ENCODE data around the gene MACROD2.

Gene MACROD2

GRCh38 chr20:14521436-14521835 lies 526.1 kb downstream of the MACROD2 start:
- H3K9me3 ChIP-seq (ENCODE audit: control insufficient read depth, insufficient read depth, low read depth, low read length), result no peaks in the 10 kb centered on the region
- CTCF ChIA-PET, result interaction anchor here (0.5 kb wide), 1 partner anchor 41 kb away, joined by 3 read pairs; no protein-coding TSS in a partner anchor
- H3K27ac ChIP-seq (ENCODE audit: extremely low read depth, low read depth, low read length), result no peak overlapping the region
- POLR2A ChIA-PET, result no interaction called here
- TF ChIP-seq ZNF510 (tag by site-specific recombination; IDR thresholded peaks at IDR 0.05; ENCODE audit: insufficient replicate concordance) (no peak), PRDM10 (tag by site-specific recombination; IDR thresholded peaks at IDR 0.05) (no peak), ZNF354C (tag by site-specific recombination; IDR thresholded peaks at IDR 0.05; ENCODE audit: borderline replicate concordance, low read depth) (no peak), ZNF112 (tag by site-specific recombination; IDR thresholded peaks at IDR 0.05) (no peak), ZNF501 (tag by site-specific recombination; IDR thresholded peaks at IDR 0.05) (no peak), ZNF658 (tag by site-specific recombination; IDR thresholded peaks at IDR 0.05) (no peak), ZNF747 (tag by site-specific recombination; IDR thresholded peaks at IDR 0.05) (no peak), ZNF843 (tag by site-specific recombination; IDR thresholded peaks at IDR 0.05) (no peak), SCRT1 (tag by site-specific recombination; IDR thresholded peaks at IDR 0.05; ENCODE audit: borderline replicate concordance) (no peak)
- H3K4me3 ChIP-seq (ENCODE audit: low read depth, low read length), result no peak overlapping the region
- H3K36me3 ChIP-seq (ENCODE audit: control insufficient read depth in 2 of 2, insufficient read depth in 1 of 2, low read length in 2 of 2), result no peaks in the 10 kb centered on the region
- no peaks in the 10 kb centered on the region for H3K4me1 ChIP-seq (ENCODE audit: control insufficient read depth, insufficient read depth, low read length)

GRCh38 chr20:14522595-14522994 lies 527.3 kb downstream of the MACROD2 start:
- H3K27ac ChIP-seq (ENCODE audit: extremely low read depth, low read depth, low read length), result no peak overlapping the region
- TF ChIP-seq FEZF1 (tag by site-specific recombination; IDR thresholded peaks at IDR 0.05) (no peak), ZNF473 (tag by site-specific recombination; IDR thresholded peaks at IDR 0.05) (no peak), ZNF610 (tag by site-specific recombination; IDR thresholded peaks at IDR 0.05; ENCODE audit: borderline replicate concordance) (no peak), ZNF184 (tag by site-specific recombination; IDR thresholded peaks at IDR 0.05) (no peak), ZNF701 (tag by site-specific recombination; IDR thresholded peaks at IDR 0.05) (no peak), ZXDB (tag by site-specific recombination; IDR thresholded peaks at IDR 0.05) (no peak)
- POLR2A ChIA-PET, result no interaction called here
- H3K36me3 ChIP-seq (ENCODE audit: control insufficient read depth in 2 of 2, insufficient read depth in 1 of 2, low read length in 2 of 2), result no peaks in the 10 kb centered on the region
- no peaks in the 10 kb centered on the region for H3K4me1 ChIP-seq (ENCODE audit: control insufficient read depth, insufficient read depth, low read length)
- CTCF ChIA-PET, result no interaction called here
- H3K4me3 ChIP-seq (ENCODE audit: low read depth, low read length), result no peak overlapping the region
- H3K9me3 ChIP-seq (ENCODE audit: control insufficient read depth, insufficient read depth, low read depth, low read length), result no peaks in the 10 kb centered on the region

- no peaks in the 10 kb centered on the region for H3K9me3 ChIP-seq (ENCODE audit: control insufficient read depth, insufficient read depth, low read depth, low read length)
- H3K4me3 ChIP-seq (ENCODE audit: low read depth, low read length), result no peak overlapping the region
- CTCF ChIA-PET, result interaction anchor here (0.6 kb wide), 1 partner anchor 1493 kb away, joined by 6 read pairs; no protein-coding TSS in a partner anchor
- POLR2A ChIA-PET, result no interaction called here
- H3K4me1 ChIP-seq (ENCODE audit: control insufficient read depth, insufficient read depth, low read length), result no peaks in the 10 kb centered on the region
- no peak overlapping the region for H3K27ac ChIP-seq (ENCODE audit: extremely low read depth, low read depth, low read length)
- no peaks in the 10 kb centered on the region for H3K36me3 ChIP-seq (ENCODE audit: control insufficient read depth in 2 of 2, insufficient read depth in 1 of 2, low read length in 2 of 2)
- TF ChIP-seq BCL6B (tag by site-specific recombination; IDR thresholded peaks at IDR 0.05), result no peak
- TF ChIP-seq ZNF404 (tag by site-specific recombination; IDR thresholded peaks at IDR 0.05), result no peak
- no peak for TF ChIP-seq KLF1 (tag by site-specific recombination; IDR thresholded peaks at IDR 0.05)
- no peak for TF ChIP-seq ZNF19 (tag by site-specific recombination; IDR thresholded peaks at IDR 0.05; ENCODE audit: low read depth)
- no peak for TF ChIP-seq ZNF350 (tag by site-specific recombination; IDR thresholded peaks at IDR 0.05)
- TF ChIP-seq KLF16 (tag by site-specific recombination; IDR thresholded peaks at IDR 0.05), result no peak
- no peak for TF ChIP-seq ZSCAN5A (tag by site-specific recombination; IDR thresholded peaks at IDR 0.05)
- TF ChIP-seq ZBTB11 (tag by site-specific recombination; conservative IDR thresholded peaks at IDR 0.05; ENCODE audit: low read depth), result no peak
- no peak for TF ChIP-seq ZNF239 (tag by site-specific recombination; IDR thresholded peaks at IDR 0.05)
These were observed 527.8 kb downstream of the MACROD2 start for GRCh38 chr20:14523090-14523489.
